ENCODE results near the gene SMCHD1. TPM values are rescaled to one million over a fixed set of nuclear protein-coding genes. Genes with fewer than 3 reads are reported as not detected.

SMCHD1 gene
- total RNA-seq, 1 experiment from 2014 or later = 61.0 TPM

DNA sequence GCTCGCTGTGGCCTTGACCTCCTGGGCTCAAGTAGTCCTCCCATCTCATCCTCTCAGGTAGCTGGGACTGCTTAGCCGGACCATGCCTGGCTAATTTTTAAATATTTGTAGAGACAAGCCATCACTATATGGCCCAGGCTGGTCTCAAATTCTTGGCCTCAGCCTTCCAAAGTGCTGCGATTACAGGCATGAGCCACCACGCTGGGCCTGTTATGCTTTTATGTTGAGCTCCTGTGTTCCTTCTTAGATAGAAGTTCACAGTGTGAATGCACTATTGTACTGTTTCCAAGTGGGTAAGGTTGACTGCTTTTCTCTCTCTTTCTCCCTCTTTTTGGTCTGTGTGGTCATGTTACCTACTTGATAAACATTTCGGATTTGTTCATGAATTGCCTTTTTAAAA, 61.9 kb downstream of the SMCHD1 start:
- no peaks in the 10 kb centered on the region for H3K9me2 ChIP-seq (replicated peaks; ENCODE audit: low read length)
- H3K4me3 ChIP-seq (ENCODE audit: low read length) = no peak overlapping the region
- POLR2A ChIA-PET (ENCODE audit: unreplicated experiment) = no interaction called here
- H3K36me3 ChIP-seq (ENCODE audit: low read depth, low read length) = peaks cover 58% of the 10 kb centered on the region
- ATAC-seq (no peak), DNase-seq (no peak)
- CTCF ChIA-PET = no interaction called here
- H4K20me1 ChIP-seq (ENCODE audit: low read length) = no peaks in the 10 kb centered on the region
- H3F3A ChIP-seq (ENCODE audit: low read length, unreplicated experiment) = no peaks in the 10 kb centered on the region
- no peaks in the 10 kb centered on the region for H3K27me3 ChIP-seq (ENCODE audit: low read length)
- intact Hi-C loops (cut with micrococcal nuclease) = no loop called here
- H3K9ac ChIP-seq (ENCODE audit: low read length) = no peak overlapping the region
- H2AFZ ChIP-seq (ENCODE audit: low read length) = no peak overlapping the region
- BruUV-seq (replicated peaks) = no TSS peak
- no peak overlapping the region for H3K4me2 ChIP-seq (ENCODE audit: low read length)
- no peaks in the 10 kb centered on the region for H3K9me3 ChIP-seq (ENCODE audit: low read length)
- TF ChIP-seq, protein P1, sequence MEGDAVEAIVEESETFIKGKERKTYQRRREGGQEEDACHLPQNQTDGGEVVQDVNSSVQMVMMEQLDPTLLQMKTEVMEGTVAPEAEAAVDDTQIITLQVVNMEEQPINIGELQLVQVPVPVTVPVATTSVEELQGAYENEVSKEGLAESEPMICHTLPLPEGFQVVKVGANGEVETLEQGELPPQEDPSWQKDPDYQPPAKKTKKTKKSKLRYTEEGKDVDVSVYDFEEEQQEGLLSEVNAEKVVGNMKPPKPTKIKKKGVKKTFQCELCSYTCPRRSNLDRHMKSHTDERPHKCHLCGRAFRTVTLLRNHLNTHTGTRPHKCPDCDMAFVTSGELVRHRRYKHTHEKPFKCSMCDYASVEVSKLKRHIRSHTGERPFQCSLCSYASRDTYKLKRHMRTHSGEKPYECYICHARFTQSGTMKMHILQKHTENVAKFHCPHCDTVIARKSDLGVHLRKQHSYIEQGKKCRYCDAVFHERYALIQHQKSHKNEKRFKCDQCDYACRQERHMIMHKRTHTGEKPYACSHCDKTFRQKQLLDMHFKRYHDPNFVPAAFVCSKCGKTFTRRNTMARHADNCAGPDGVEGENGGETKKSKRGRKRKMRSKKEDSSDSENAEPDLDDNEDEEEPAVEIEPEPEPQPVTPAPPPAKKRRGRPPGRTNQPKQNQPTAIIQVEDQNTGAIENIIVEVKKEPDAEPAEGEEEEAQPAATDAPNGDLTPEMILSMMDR (conservative IDR thresholded peaks at IDR 0.05; ENCODE audit: low read depth, low read length) = no peak
- TF ChIP-seq EZH2phosphoT487 (IDR thresholded peaks at IDR 0.05; ENCODE audit: borderline replicate concordance, low read length) (no peak), EZH2 (IDR thresholded peaks at IDR 0.05; ENCODE audit: low read length, unreplicated experiment) (no peak)
- no peak overlapping the region for H3K27ac ChIP-seq (ENCODE audit: low read length)
- no peaks in the 10 kb centered on the region for H3K4me1 ChIP-seq (ENCODE audit: insufficient read depth, low read length)
- H3K79me2 ChIP-seq (ENCODE audit: low read length) = peaks cover 6% of the 10 kb centered on the region; the same call in 1 of the 2 replicates

DNA sequence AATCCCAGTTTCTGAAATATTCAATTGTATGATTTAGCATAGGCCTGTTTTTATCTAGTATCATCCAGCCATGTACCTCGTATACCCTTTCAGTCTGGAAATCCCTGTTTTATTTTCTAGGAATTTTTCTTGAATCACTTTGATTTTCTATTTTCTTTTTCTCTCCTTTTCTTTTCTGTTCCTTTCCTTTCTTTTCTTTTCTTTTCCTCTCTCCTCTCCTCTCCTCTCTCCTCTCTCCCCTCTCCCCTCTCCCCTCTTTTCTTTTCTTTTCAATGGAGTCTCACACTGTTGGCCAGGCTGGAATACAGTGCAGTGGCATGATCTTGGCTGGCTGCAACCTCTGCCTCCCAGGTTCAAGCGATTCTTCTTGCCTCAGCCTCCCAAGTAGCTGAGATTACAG, 63.5 kb downstream of the SMCHD1 start:
- intact Hi-C loops (cut with micrococcal nuclease) = no loop called here
- Histone ChIP-seq H3K36me3 (ENCODE audit: low read depth, low read length) (peaks cover 48% of the 10 kb centered on the region), H4K20me1 (ENCODE audit: low read length) (no peaks in the 10 kb centered on the region), H3K27me3 (ENCODE audit: low read length) (no peaks in the 10 kb centered on the region), H3K79me2 (ENCODE audit: low read length) (peaks cover 6% of the 10 kb centered on the region; the same call in 1 of the 2 replicates), H3F3A (ENCODE audit: low read length, unreplicated experiment) (no peaks in the 10 kb centered on the region), H3K27ac (ENCODE audit: low read length) (no peak overlapping the region), H3K9ac (ENCODE audit: low read length) (no peak overlapping the region), H3K4me2 (ENCODE audit: low read length) (no peak overlapping the region), H3K9me3 (ENCODE audit: low read length) (no peaks in the 10 kb centered on the region), H3K4me1 (ENCODE audit: insufficient read depth, low read length) (peaks cover 4% of the 10 kb centered on the region; the same call in 1 of the 2 replicates), H2AFZ (ENCODE audit: low read length) (no peak overlapping the region), H3K4me3 (ENCODE audit: low read length) (no peak overlapping the region), H3K9me2 (replicated peaks; ENCODE audit: low read length) (no peaks in the 10 kb centered on the region)
- no peak for DNase-seq
- ChIA-PET POLR2A (ENCODE audit: unreplicated experiment) (no interaction called here), CTCF (no interaction called here)
- TF ChIP-seq, protein P1 (conservative IDR thresholded peaks at IDR 0.05; ENCODE audit: low read depth, low read length) = no peak
- no peak for TF ChIP-seq EZH2phosphoT487 (IDR thresholded peaks at IDR 0.05; ENCODE audit: borderline replicate concordance, low read length)
- TF ChIP-seq EZH2 (IDR thresholded peaks at IDR 0.05; ENCODE audit: low read length, unreplicated experiment) = no peak
- ATAC-seq = no peak
- no TSS peak for BruUV-seq (replicated peaks)

DNA sequence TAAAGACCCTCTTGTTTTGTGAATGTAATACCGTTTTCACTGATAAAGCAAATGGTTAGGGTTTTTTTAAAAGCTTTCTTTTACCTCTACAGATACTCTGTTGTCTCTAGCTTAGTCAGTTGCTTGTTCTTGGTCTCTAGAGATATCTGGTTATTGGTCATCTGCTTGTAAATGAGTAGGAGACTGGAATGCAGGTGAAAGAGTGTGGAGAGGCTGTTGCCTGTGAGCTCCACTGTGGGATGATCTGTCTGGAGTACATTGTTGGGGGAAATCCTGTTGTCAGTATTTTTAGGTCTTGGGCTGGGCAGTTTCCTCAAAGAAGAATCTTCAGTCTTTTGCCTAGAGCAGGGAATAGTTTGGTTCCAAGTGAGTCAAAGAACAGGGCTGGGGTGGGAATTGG, 67.7 kb downstream of the SMCHD1 start:
- Histone ChIP-seq H3F3A (ENCODE audit: low read length, unreplicated experiment) (no peaks in the 10 kb centered on the region), H3K36me3 (ENCODE audit: low read depth, low read length) (peaks cover 36% of the 10 kb centered on the region; the same call in 1 of the 2 replicates), H2AFZ (ENCODE audit: low read length) (no peak overlapping the region), H3K27ac (ENCODE audit: low read length) (no peak overlapping the region), H4K20me1 (ENCODE audit: low read length) (no peaks in the 10 kb centered on the region), H3K79me2 (ENCODE audit: low read length) (no peaks in the 10 kb centered on the region), H3K9me2 (replicated peaks; ENCODE audit: low read length) (no peaks in the 10 kb centered on the region), H3K9ac (ENCODE audit: low read length) (no peak overlapping the region), H3K4me3 (ENCODE audit: low read length) (no peak overlapping the region), H3K4me1 (ENCODE audit: insufficient read depth, low read length) (peaks cover 4% of the 10 kb centered on the region; the same call in 1 of the 2 replicates), H3K4me2 (ENCODE audit: low read length) (no peak overlapping the region), H3K27me3 (ENCODE audit: low read length) (no peaks in the 10 kb centered on the region), H3K9me3 (ENCODE audit: low read length) (no peaks in the 10 kb centered on the region)
- TF ChIP-seq, protein P1 (conservative IDR thresholded peaks at IDR 0.05; ENCODE audit: low read depth, low read length) = no peak
- TF ChIP-seq EZH2 (IDR thresholded peaks at IDR 0.05; ENCODE audit: low read length, unreplicated experiment) (no peak), EZH2phosphoT487 (IDR thresholded peaks at IDR 0.05; ENCODE audit: borderline replicate concordance, low read length) (no peak)
- ATAC-seq = peak; percentile 97
- BruUV-seq (replicated peaks) = no TSS peak
- CTCF ChIA-PET = no interaction called here
- intact Hi-C loops (cut with micrococcal nuclease) = no loop called here
- DNase-seq = peak; percentile 23
- POLR2A ChIA-PET (ENCODE audit: unreplicated experiment) = interaction anchor here (0.5 kb wide), 1 partner anchor 18 kb away, joined by 7 read pairs; no protein-coding TSS in a partner anchor
